ENCODE data around the gene MOB4.

The MOB4 gene

GRCh38 chr2:197597166-197597565, 81.3 kb downstream of the MOB4 start:
- FAIRE-seq: no peak

- FAIRE-seq: no peak
Observed at GRCh38 chr2:197598450-197598849, 82.6 kb downstream of the MOB4 start.

GRCh38 chr2:197599285-197599965, 83.6 kb downstream of the MOB4 start:
- FAIRE-seq: no peak

DNA sequence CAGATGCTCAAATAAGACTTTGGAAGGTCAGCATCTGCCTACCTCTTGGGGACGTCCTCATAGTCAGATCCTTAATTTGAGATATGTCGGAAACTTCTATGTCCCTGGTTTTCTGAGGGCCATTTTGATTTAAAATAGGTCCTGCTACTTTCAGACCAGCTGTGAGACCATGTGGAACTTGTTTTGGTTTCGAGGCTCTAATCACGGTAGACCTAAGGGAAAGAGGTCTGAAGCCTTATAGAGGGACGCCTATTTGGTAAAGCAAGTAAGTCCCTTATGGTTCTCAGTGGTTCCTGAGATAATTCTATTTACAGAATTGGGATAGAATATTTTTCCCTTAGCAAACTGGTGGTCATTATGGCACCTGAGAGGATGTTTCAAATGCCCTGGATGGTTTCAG, 84.4 kb downstream of the MOB4 start:
- FAIRE-seq: no peak

GRCh38 chr2:197601726-197602125, 85.9 kb downstream of the MOB4 start:
- no peak for FAIRE-seq

Measured in TTC549 (cell line).